H9 (cell line): ENCODE results near the gene KRT79. TPM values are rescaled to one million over a fixed set of nuclear protein-coding genes. Genes with fewer than 3 reads are reported as not detected.

Source experiments
- DNase-seq: peaks from one replicate; pipeline ENCODE4 v3.0.0-alpha.2; 2017
- H2AFZ ChIP-seq: one replicate; pipeline ENCODE4 v1.6.1; 2013; ENCODE audit warnings: mild to moderate bottlenecking, low read length, control low read depth, moderate library complexity
- H2AK5ac ChIP-seq: 2 replicates; pipeline ENCODE4 v1.6.1; 2013; ENCODE audit warnings: low read length, control low read depth, mixed read lengths; ENCODE audit not compliant: insufficient read length
- H2BK120ac ChIP-seq: one replicate; pipeline ENCODE4 v1.6.1; 2013; ENCODE audit warnings: low read depth, mild to moderate bottlenecking, low read length, control low read depth, inconsistent platforms; ENCODE audit not compliant: poor library complexity, severe bottlenecking
- H2BK12ac ChIP-seq: 2 replicates; pipeline ENCODE4 v1.6.1; 2013; ENCODE audit warnings: low read length, control low read depth, mixed read lengths, low read depth; ENCODE audit not compliant: insufficient read length
- H2BK15ac ChIP-seq: 2 replicates; pipeline ENCODE4 v1.6.1; 2013; ENCODE audit warnings: low read depth, low read length, control low read depth
- H2BK20ac ChIP-seq: one replicate; pipeline ENCODE4 v1.6.1; 2013; ENCODE audit warnings: low read depth, mild to moderate bottlenecking, low read length, control low read depth, inconsistent platforms; ENCODE audit not compliant: poor library complexity, severe bottlenecking
- H2BK5ac ChIP-seq: 2 replicates; pipeline ENCODE4 v1.6.1; 2013; ENCODE audit warnings: low read length, control low read depth, mixed read lengths; ENCODE audit not compliant: insufficient read length
- H3K14ac ChIP-seq: 2 replicates; pipeline ENCODE4 v1.6.1; 2013; ENCODE audit warnings: low read length, control low read depth; ENCODE audit not compliant: insufficient read depth
- H3K18ac ChIP-seq: 2 replicates; pipeline ENCODE4 v1.6.1; 2013; ENCODE audit warnings: low read depth, mild to moderate bottlenecking, mixed read lengths, low read length, control low read depth; ENCODE audit not compliant: insufficient read length
- H3K23ac ChIP-seq: 2 replicates; pipeline ENCODE4 v1.6.1; 2013; ENCODE audit warnings: low read length, control low read depth, mixed read lengths, low read depth; ENCODE audit not compliant: insufficient read length
- H3K23me2 ChIP-seq: 2 replicates; pipeline ENCODE4 v1.6.1; 2013; ENCODE audit warnings: low read depth, mild to moderate bottlenecking, mixed read lengths, low read length, control low read depth; ENCODE audit not compliant: insufficient read length, poor library complexity, severe bottlenecking
- H3K27ac ChIP-seq: 2 replicates; pipeline ENCODE4 v1.5.1; 2013; ENCODE audit warnings: low read length, control low read depth, mixed read lengths, low read depth; ENCODE audit not compliant: insufficient read length
- H3K27me3 ChIP-seq: 2 replicates; pipeline ENCODE4 v1.6.1; 2013; ENCODE audit warnings: low read length, control low read depth, inconsistent platforms; ENCODE audit not compliant: insufficient read depth
- H3K4ac ChIP-seq: 2 replicates; pipeline ENCODE4 v1.6.1; 2013; ENCODE audit warnings: low read depth, mild to moderate bottlenecking, control low read depth, inconsistent platforms, low read length, moderate library complexity
- H3K4me1 ChIP-seq: 2 replicates; pipeline ENCODE4 v1.6.1; 2013; ENCODE audit warnings: low read length, control low read depth, inconsistent platforms; ENCODE audit not compliant: insufficient read depth
- H3K4me2 ChIP-seq: 2 replicates; pipeline ENCODE4 v1.6.1; 2013; ENCODE audit warnings: low read length, control low read depth, mixed read lengths; ENCODE audit not compliant: insufficient read length, insufficient read depth
- H3K56ac ChIP-seq: 2 replicates; pipeline ENCODE4 v1.6.1; 2013; ENCODE audit warnings: low read depth, mild to moderate bottlenecking, mixed read lengths, low read length, control low read depth; ENCODE audit not compliant: insufficient read length
- H3K79me1 ChIP-seq: 2 replicates; pipeline ENCODE4 v1.6.1; 2013; ENCODE audit warnings: low read depth, mild to moderate bottlenecking, moderate library complexity, low read length, control low read depth, inconsistent platforms; ENCODE audit not compliant: insufficient read depth, poor library complexity, severe bottlenecking
- H3K79me2 ChIP-seq: 2 replicates; pipeline ENCODE4 v1.6.1; 2013; ENCODE audit warnings: low read length, control low read depth, inconsistent platforms; ENCODE audit not compliant: insufficient read depth
- H3K9ac ChIP-seq: 2 replicates; pipeline ENCODE4 v1.6.1; 2013; ENCODE audit warnings: low read length, control low read depth, mixed read lengths; ENCODE audit not compliant: insufficient read length; ENCODE audit errors: extremely low read depth
- H3K9me3 ChIP-seq: one replicate; pipeline ENCODE4 v1.6.1; 2013; ENCODE audit warnings: low read depth, low read length, inconsistent platforms; ENCODE audit not compliant: control insufficient read depth
- H3T11ph ChIP-seq: one replicate; pipeline ENCODE4 v1.6.1; 2013; ENCODE audit warnings: mild to moderate bottlenecking, low read length, control low read depth, inconsistent platforms
- H4K20me1 ChIP-seq: one replicate; pipeline ENCODE4 v1.6.1; 2013; ENCODE audit not compliant: control insufficient read depth, insufficient read length, insufficient read depth
- H4K5ac ChIP-seq: 2 replicates; pipeline ENCODE4 v1.6.1; 2013; ENCODE audit warnings: low read depth, mild to moderate bottlenecking, mixed read lengths, low read length, control low read depth; ENCODE audit not compliant: insufficient read length
- H4K8ac ChIP-seq: replicated peaks from 2 replicates; pipeline ENCODE4 v1.6.1; 2013; ENCODE audit warnings: low read length, control low read depth, mixed read lengths, low read depth; ENCODE audit not compliant: insufficient read length
- H4K91ac ChIP-seq: 2 replicates; pipeline ENCODE4 v1.6.1; 2013; ENCODE audit warnings: low read depth, mild to moderate bottlenecking, moderate library complexity, mixed read lengths, low read length, control low read depth; ENCODE audit not compliant: insufficient read length
- H3K27ac Mint-ChIP-seq, 3 experiments: 2 replicates in 2 of 3; 3 replicates in 1 of 3; pipeline ENCODE4 v1.8.0; 2020 to 2021; ENCODE audit warnings: mixed read lengths in 3 of 3, mild to moderate bottlenecking in 1 of 3, moderate library complexity in 1 of 3
- H3K27me3 Mint-ChIP-seq: 2 replicates; pipeline ENCODE4 v1.8.0; 2021; ENCODE audit warnings: low read depth, mild to moderate bottlenecking, moderate library complexity, mixed read lengths
- H3K36me3 Mint-ChIP-seq, 3 experiments: 2 replicates in 2 of 3; 3 replicates in 1 of 3; pipeline ENCODE4 v1.8.0; 2020 to 2021; ENCODE audit warnings: low read depth in 3 of 3, mixed read lengths in 3 of 3; ENCODE audit not compliant: insufficient read depth in 1 of 3
- H3K4me1 Mint-ChIP-seq, 2 experiments: 2 replicates each; pipeline ENCODE4 v1.8.0; 2020; ENCODE audit warnings: mixed read lengths in 2 of 2
- H3K4me3 Mint-ChIP-seq, 2 experiments: 2 replicates in 1 of 2; 3 replicates in 1 of 2; pipeline ENCODE4 v1.8.0; 2020 to 2021; ENCODE audit warnings: mild to moderate bottlenecking in 2 of 2, mixed read lengths in 2 of 2, moderate library complexity in 1 of 2
- H3K9me3 Mint-ChIP-seq, 2 experiments: 2 replicates in 1 of 2; 3 replicates in 1 of 2; pipeline ENCODE4 v1.8.0; 2020; ENCODE audit warnings: mild to moderate bottlenecking in 2 of 2, mixed read lengths in 2 of 2, moderate library complexity in 1 of 2
- WGBS: extraction: QIAGEN DNeasy Blood & Tissue Kit; methylation state at CpG from one replicate; pipeline ENCODE4 v1.1.7; 2013; ENCODE audit warnings: missing lambda C conversion rate, low lambda C conversion rate, mixed read lengths; ENCODE audit not compliant: insufficient read length; ENCODE audit errors: extremely low coverage; 5-methylcytosine and 5-hydroxymethylcytosine counted together
- total RNA-seq: library from RNA; stranded (reverse); gene quantifications from 2 replicates; pipeline ENCODE4 v1.2.1, GENCODE V29; 2021
- TF ChIP-seq, protein P1 (sequence below): fragments of 200-600 bp; sonication (generic); conservative IDR thresholded peaks from 3 replicates; pipeline ENCODE4 v1.8.0; 2021; ENCODE audit warnings: antibody characterized with exemption, mild to moderate bottlenecking

Gene KRT79
- total RNA-seq, 1 experiment from 2014 or later: not detected

DNA sequence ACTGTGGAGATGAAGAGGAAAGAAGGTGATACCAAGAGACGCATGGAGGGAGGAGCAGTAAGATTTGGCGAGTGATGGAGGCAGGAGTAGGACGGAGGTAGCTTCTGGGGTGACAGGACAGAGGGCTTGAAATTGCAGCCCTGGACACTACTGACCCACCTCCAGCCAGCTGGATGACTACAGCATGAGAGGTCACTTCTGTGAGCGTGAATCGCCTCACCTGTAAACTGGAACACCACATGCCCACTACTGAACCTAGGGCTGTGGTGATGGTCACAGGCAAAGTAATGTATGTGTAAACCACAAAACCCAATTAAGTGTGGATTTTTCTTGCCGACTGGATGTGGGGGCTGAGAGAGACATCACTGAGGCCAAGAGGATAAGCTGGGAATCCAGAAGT is 13.6 kb downstream of the KRT79 start:
- no peak overlapping the region for H2AFZ ChIP-seq
- TF ChIP-seq, protein P1, sequence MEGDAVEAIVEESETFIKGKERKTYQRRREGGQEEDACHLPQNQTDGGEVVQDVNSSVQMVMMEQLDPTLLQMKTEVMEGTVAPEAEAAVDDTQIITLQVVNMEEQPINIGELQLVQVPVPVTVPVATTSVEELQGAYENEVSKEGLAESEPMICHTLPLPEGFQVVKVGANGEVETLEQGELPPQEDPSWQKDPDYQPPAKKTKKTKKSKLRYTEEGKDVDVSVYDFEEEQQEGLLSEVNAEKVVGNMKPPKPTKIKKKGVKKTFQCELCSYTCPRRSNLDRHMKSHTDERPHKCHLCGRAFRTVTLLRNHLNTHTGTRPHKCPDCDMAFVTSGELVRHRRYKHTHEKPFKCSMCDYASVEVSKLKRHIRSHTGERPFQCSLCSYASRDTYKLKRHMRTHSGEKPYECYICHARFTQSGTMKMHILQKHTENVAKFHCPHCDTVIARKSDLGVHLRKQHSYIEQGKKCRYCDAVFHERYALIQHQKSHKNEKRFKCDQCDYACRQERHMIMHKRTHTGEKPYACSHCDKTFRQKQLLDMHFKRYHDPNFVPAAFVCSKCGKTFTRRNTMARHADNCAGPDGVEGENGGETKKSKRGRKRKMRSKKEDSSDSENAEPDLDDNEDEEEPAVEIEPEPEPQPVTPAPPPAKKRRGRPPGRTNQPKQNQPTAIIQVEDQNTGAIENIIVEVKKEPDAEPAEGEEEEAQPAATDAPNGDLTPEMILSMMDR: no peak
- DNase-seq: no peak
- H3K36me3 Mint-ChIP-seq: no peaks in the 10 kb centered on the region; a peak in 1 of 7 replicates
- H2BK120ac ChIP-seq: no peak overlapping the region
- H3K79me1 ChIP-seq: no peaks in the 10 kb centered on the region
- no peaks in the 10 kb centered on the region for H3K23me2 ChIP-seq
- H2BK5ac ChIP-seq: no peak overlapping the region
- H4K91ac ChIP-seq: no peak overlapping the region
- no peaks in the 10 kb centered on the region for H3K27me3 ChIP-seq
- no peak overlapping the region for H3T11ph ChIP-seq
- H2AK5ac ChIP-seq: no peak overlapping the region
- H2BK20ac ChIP-seq: no peak overlapping the region
- H3K79me2 ChIP-seq: no peaks in the 10 kb centered on the region
- no peak overlapping the region for H3K4ac ChIP-seq
- H2BK15ac ChIP-seq: no peak overlapping the region
- no peak overlapping the region for H4K5ac ChIP-seq
- H3K27ac Mint-ChIP-seq: no peak overlapping the region
- no peak overlapping the region for H3K9ac ChIP-seq
- no peaks in the 10 kb centered on the region for H3K9me3 ChIP-seq
- H3K9me3 Mint-ChIP-seq: no peaks in the 10 kb centered on the region
- no peak overlapping the region for H3K4me2 ChIP-seq
- H3K18ac ChIP-seq: no peak overlapping the region
- no peak overlapping the region for H3K14ac ChIP-seq
- no peaks in the 10 kb centered on the region for H4K20me1 ChIP-seq
- H3K4me1 ChIP-seq: no peaks in the 10 kb centered on the region
- H3K23ac ChIP-seq: no peak overlapping the region
- no peak overlapping the region for H4K8ac ChIP-seq
- H3K4me3 Mint-ChIP-seq: no peak overlapping the region
- H3K4me1 Mint-ChIP-seq: peaks cover 3 to 7% of the 10 kb centered on the region in 2 experiments; a peak in 3 of 4 replicates
- no peaks in the 10 kb centered on the region; the same call in 1 of the 2 replicates for H3K27me3 Mint-ChIP-seq
- no peak overlapping the region for H3K56ac ChIP-seq
- WGBS: no CpG with 5 or more reads among the region's 6 CpGs
- H3K27ac ChIP-seq: no peak overlapping the region
- no peak overlapping the region for H2BK12ac ChIP-seq
